Activated T-cell treated with anti-CD3 and anti-CD28 coated beads, Interleukin-2, amount 50 U/mL, for 48 hours (primary cell): Measurements from ENCODE around the gene RBM15B.
"Not testable (repeated sequence)": the region's sequence is repeated elsewhere in the genome, so short reads cannot be mapped to it uniquely, and the experiment has no call there.

Experiments
- DNase-seq, 2 experiments: peaks; one replicate each; pipeline ENCODE4 v3.0.0-alpha.2; 2020

The RBM15B gene

DNA sequence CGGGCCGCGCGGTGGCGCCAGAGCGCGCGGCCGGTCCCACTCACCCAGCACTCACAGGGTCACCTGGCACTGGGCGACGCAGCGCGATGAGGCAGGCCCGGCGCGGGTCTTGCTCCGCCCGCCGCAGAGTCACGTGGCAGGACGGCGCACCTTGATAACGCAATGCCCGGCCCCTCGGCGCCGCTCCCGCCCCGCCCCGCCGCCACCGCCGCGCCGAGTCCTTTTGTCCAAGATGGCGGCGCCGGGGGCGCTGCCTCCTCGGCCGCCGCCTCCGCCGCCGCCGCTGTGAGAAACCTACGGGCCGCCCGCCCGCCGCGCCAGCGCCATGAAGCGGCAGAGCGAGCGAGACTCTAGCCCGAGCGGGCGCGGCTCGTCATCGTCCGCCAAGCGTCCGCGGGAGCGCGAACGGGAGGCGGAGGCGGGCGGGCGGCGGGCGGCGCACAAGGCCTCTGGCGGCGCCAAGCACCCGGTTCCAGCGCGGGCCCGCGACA lies at the start of gene RBM15B:
TSS of gene RBM15B (plus strand) at position 211 of the 491 bp plus-strand sequence. CDS start at position 326, 115 bp downstream.
- peak; percentile 98 to 99 for DNase-seq

GRCh38 chr3:51343918-51344687 lies 47.0 kb upstream of the RBM15B start:
- DNase-seq: no peak

DNA sequence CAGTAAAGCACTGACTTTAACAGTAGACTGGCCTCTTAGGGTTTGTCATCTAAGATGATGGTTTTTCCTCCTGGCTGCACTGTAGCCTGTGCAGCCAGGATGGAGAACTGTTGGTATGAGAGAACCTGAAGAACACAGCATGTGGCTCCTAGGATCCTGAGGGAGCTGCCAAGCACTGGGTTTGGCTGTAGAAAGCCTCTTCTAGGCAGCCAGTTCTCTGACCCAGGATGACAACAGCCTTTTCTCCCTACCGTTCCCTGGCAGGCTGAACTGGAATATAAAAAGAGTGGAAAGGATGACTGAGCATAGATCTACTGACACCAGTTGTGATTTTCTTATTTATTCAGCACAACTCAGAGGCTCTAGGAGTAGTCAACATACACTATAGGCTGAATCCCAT lies 40.3 kb upstream of the RBM15B start:
- DNase-seq: no peak

DNA sequence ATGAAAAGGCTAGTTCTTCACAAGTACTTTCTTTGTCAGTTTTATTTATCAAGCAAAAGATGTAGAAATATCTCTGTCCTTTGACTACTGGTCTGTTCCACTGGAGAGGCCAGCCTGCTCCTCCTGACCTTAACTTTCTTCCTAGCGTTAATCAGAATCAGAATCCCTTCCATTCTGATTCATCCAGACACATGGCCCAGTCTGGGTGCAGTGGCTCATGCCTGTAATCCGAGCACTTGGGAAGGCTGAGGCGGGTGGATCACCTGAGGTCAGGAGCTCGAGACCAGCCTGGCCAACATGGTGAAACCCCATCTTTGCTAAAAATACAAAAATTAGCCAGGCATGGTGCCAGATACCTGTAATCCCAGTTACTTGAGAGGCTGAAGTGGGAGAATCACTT lies 38.0 kb upstream of the RBM15B start:
- DNase-seq: no peak

DNA sequence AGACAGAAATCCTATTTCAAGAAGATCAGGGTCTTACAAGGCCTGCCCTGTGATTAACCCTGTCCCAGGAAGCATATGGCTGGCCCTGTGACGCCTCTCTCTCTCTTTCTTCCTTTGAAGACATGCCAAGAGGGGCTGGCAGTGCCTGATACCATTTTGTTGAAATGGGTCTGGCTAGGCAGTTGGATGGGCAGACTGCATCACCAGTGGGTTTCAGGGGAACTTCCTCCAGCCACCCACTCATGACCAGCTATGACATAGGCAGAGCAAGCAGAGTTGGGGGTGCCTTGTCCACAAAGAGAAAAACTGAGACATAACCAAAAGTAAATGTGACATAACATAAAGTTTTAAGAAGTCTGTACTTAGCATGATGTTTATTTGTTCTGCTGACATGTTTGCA lies 37.4 kb upstream of the RBM15B start:
- no peak for DNase-seq

GRCh38 chr3:51354172-51354571 lies 36.9 kb upstream of the RBM15B start:
- DNase-seq: no peak

GRCh38 chr3:51354731-51355615 lies 36.1 kb upstream of the RBM15B start:
- no peak for DNase-seq

GRCh38 chr3:51355891-51356578 lies 35.0 kb upstream of the RBM15B start:
- no peak for DNase-seq

GRCh38 chr3:51357856-51358255 lies 33.2 kb upstream of the RBM15B start:
- DNase-seq: no peak

DNA sequence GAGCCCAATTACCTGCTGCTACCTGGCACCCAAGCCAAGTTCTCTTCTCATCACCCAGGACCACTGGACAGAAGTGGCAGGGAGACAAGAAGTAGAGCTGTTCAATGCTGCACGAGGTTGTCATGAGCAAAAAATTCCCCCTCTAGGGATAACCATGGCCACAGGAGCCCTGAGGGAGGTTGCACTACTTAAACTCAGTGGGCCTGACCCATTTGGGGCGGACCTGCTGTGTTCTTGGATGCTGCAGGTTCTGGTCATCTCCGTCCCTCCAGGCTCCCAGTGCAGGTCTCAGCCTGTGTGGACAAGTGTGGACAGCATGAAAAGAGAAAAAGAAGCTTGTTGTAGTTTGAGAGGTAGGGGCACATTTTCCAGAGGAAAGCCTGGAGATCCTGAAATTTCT lies 32.1 kb upstream of the RBM15B start:
- DNase-seq: no peak

DNA sequence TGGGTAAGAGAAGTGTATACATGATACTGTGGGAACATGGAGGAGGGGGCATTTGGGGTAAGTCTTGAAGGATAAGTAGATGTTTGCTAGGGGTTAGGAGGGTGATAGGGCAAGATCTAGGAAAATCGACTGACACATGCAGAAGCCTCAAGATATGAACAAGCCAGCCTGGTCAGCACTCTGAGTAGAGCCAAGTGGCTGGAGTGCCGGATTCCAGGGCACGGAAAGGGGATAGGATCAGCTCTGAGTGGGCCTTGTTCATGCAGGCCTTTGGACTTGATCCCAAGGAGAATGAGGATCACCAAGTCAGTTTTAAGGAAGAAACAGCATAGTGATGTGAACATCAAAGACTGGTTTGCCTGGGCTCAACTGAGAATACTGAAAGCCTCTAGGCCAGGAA lies 30.3 kb upstream of the RBM15B start:
- no peak for DNase-seq

- DNase-seq: no peak
These were observed 29.3 kb upstream of the RBM15B start for GRCh38 chr3:51361746-51362145.

DNA sequence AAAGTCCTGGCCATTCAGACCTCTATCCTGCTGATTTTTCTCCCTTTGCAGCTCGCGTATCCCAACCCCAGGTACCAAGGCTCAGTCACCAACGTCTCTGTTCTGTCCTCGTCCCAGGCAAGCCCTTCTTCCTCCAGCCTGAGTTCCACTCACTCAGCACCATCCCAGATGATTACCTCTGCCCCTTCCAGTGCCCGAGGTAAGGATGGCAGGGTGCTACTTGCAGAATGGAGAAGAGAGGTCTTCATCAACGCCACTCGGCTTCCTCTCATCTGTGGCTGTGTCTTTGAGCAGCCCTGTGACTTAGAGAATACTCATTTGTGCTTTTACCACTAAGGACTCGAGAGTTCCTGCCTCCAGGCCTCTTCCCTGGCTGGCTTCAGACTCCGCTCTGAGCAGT lies 28.6 kb upstream of the RBM15B start:
- no peak for DNase-seq

GRCh38 chr3:51368276-51368675 lies 22.8 kb upstream of the RBM15B start:
- not testable (repeated sequence) for DNase-seq

DNA sequence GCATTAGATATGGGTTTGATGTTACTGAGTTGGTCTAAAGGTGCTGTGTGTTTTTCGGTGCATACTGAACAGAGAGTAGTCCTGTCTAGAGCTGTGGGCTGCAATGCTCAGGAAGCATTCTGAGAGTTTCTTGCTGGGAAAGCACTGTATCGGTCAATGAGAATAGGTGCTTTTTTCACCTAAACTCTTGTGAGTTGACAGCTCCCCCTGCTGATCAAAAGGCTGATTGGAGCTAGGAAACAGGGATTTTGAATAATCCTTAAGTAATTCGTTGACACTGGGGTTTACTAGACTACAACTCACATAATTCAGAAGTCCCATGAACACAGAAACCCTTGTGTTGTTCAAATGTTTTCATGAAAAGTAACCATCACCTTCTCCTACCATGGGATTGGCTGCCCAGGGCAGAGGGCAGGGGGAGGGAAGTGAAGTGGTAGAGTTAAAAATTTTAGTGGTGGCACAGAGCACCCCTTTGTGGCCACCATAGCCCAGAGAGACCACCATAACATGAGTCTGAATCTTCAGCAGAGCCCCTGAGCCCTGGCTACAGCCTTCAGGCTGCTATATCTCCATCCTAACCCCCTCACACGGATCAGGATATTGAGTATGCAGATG lies 19.0 kb upstream of the RBM15B start:
- DNase-seq: peak; percentile 56 to 59

- no peak for DNase-seq
These were observed 17.2 kb upstream of the RBM15B start for GRCh38 chr3:51373658-51374421.

GRCh38 chr3:51374456-51374855 lies 16.6 kb upstream of the RBM15B start:
- no peak for DNase-seq

GRCh38 chr3:51375136-51375535 lies 15.9 kb upstream of the RBM15B start:
- DNase-seq: no peak

- DNase-seq: no peak
These were observed 15.5 kb upstream of the RBM15B start for GRCh38 chr3:51375571-51375970.

DNA sequence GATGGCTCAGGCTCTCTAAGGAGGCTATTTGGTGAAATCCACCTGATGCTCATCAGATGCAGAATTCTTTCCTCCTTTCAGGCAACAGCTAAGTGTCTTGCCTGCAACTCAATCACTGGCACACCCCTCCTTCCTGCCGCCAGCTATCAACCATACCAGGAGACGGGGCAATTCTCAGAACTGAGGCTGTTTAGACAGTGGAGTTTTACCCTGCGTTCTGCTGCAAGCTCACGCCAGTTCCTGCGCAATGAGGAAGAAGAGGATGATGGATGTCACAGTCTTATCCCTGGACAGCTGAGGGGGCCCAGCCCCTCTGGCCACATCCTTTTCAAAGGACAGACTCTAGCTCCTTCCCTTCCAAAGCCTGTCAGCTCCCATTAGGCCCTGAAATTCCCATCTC lies 13.0 kb upstream of the RBM15B start:
- DNase-seq: no peak

- no peak for DNase-seq
These were observed 12.4 kb upstream of the RBM15B start for GRCh38 chr3:51378726-51379125.

- no peak for DNase-seq
These were observed 11.8 kb upstream of the RBM15B start for GRCh38 chr3:51379301-51379700.
